Adipocyte (in vitro differentiated cells): Measurements from ENCODE around the gene TXN2.
A peak's percentile ranks its signal among the peaks of the same experiment; 100 is the strongest.

Experiments
- DNase-seq: peaks from one replicate; pipeline ENCODE4 v3.0.0-alpha.2; 2015; ENCODE audit warnings: low read depth
- H3K27me3 ChIP-seq: replicated peaks from 2 replicates; pipeline ENCODE4 v1.7.0; 2013; ENCODE audit warnings: mild to moderate bottlenecking, low read length, moderate library complexity; ENCODE audit not compliant: control insufficient read depth, insufficient read depth
- H3K36me3 ChIP-seq: 2 replicates; pipeline ENCODE4 v1.7.0; 2013; ENCODE audit warnings: low read length, mild to moderate bottlenecking, moderate library complexity; ENCODE audit not compliant: control insufficient read depth, insufficient read depth, severe bottlenecking
- H3K4me1 ChIP-seq: 2 replicates; pipeline ENCODE4 v1.7.0; 2013; ENCODE audit warnings: mild to moderate bottlenecking, low read length, moderate library complexity; ENCODE audit not compliant: control insufficient read depth, insufficient read depth
- H3K4me3 ChIP-seq: 2 replicates; pipeline ENCODE4 v1.7.0; 2013; ENCODE audit warnings: mild to moderate bottlenecking, low read length, moderate library complexity
- H3K9ac ChIP-seq: 2 replicates; pipeline ENCODE4 v1.7.0; 2013; ENCODE audit warnings: mild to moderate bottlenecking, low read length, moderate library complexity
- H3K9me3 ChIP-seq: 2 replicates; pipeline ENCODE4 v1.7.0; 2013; ENCODE audit warnings: mild to moderate bottlenecking, low read length, moderate library complexity; ENCODE audit not compliant: control insufficient read depth

The TXN2 gene

GRCh38 chr22:36510384-36510783 lies 28.9 kb upstream of the TXN2 start:
- no peaks in the 10 kb centered on the region for H3K27me3 ChIP-seq
- H3K36me3 ChIP-seq, result peaks cover 49% of the 10 kb centered on the region
- no peaks in the 10 kb centered on the region for H3K9me3 ChIP-seq
- no peak overlapping the region for H3K4me3 ChIP-seq
- no peak for DNase-seq
- peaks cover 23% of the 10 kb centered on the region for H3K4me1 ChIP-seq
- H3K9ac ChIP-seq, result no peak overlapping the region

GRCh38 chr22:36507518-36508010 lies 26.1 kb upstream of the TXN2 start:
- Histone ChIP-seq H3K4me3 (peak overlapping the region; percentile 79), H3K9me3 (no peaks in the 10 kb centered on the region), H3K27me3 (no peaks in the 10 kb centered on the region), H3K36me3 (peaks cover 21% of the 10 kb centered on the region), H3K9ac (peak overlapping the region; percentile 84), H3K4me1 (peaks cover 23% of the 10 kb centered on the region)
- DNase-seq, result no peak

GRCh38 chr22:36506637-36507517 lies 25.4 kb upstream of the TXN2 start, which contains the start of gene FOXRED2:
Gene FOXRED2 (minus strand): TSS chr22:36507040. CDS start chr22:36506422, 618 bp downstream.
- peak within 1 kb of the TSS; percentile 79 for H3K4me3 ChIP-seq

GRCh38 chr22:36505998-36506635 lies 24.7 kb upstream of the TXN2 start:
- H3K36me3 ChIP-seq, result peaks cover 9% of the 10 kb centered on the region
- H3K27me3 ChIP-seq, result no peaks in the 10 kb centered on the region
- DNase-seq, result no peak
- no peaks in the 10 kb centered on the region for H3K9me3 ChIP-seq
- H3K9ac ChIP-seq, result peak overlapping the region; percentile 84
- H3K4me3 ChIP-seq, result peak overlapping the region; percentile 79
- H3K4me1 ChIP-seq, result peaks cover 23% of the 10 kb centered on the region

More at GRCh38 chr22:36506637-36507517, 25.4 kb upstream of the TXN2 start, which contains the start of gene FOXRED2:
- DNase-seq, result peak; percentile 93
- Histone ChIP-seq H3K27me3 (no peaks in the 10 kb centered on the region), H3K4me1 (peaks cover 23% of the 10 kb centered on the region), H3K9me3 (no peaks in the 10 kb centered on the region), H3K9ac (peak within 1 kb of the TSS; percentile 84), H3K36me3 (peaks cover 15% of the 10 kb centered on the region)

- no peak for DNase-seq
- Histone ChIP-seq H3K4me3 (no peak overlapping the region), H3K9me3 (no peaks in the 10 kb centered on the region), H3K4me1 (no peaks in the 10 kb centered on the region), H3K36me3 (peaks cover 9% of the 10 kb centered on the region), H3K9ac (no peak overlapping the region), H3K27me3 (no peaks in the 10 kb centered on the region)
These were observed 16.6 kb upstream of the TXN2 start for GRCh38 chr22:36497910-36498665.

GRCh38 chr22:36493690-36494110 lies 12.3 kb upstream of the TXN2 start:
- Histone ChIP-seq H3K27me3 (no peaks in the 10 kb centered on the region), H3K9me3 (no peaks in the 10 kb centered on the region), H3K9ac (no peak overlapping the region), H3K4me3 (no peak overlapping the region), H3K36me3 (peaks cover 9% of the 10 kb centered on the region), H3K4me1 (no peaks in the 10 kb centered on the region)
- DNase-seq, result no peak

GRCh38 chr22:36492109-36492508 lies 10.7 kb upstream of the TXN2 start:
- H3K9ac ChIP-seq, result no peak overlapping the region
- no peak overlapping the region for H3K4me3 ChIP-seq
- no peaks in the 10 kb centered on the region for H3K4me1 ChIP-seq
- peaks cover 3% of the 10 kb centered on the region for H3K36me3 ChIP-seq
- H3K27me3 ChIP-seq, result no peaks in the 10 kb centered on the region
- no peaks in the 10 kb centered on the region for H3K9me3 ChIP-seq
- no peak for DNase-seq

GRCh38 chr22:36491155-36491554 lies 9.7 kb upstream of the TXN2 start:
- Histone ChIP-seq H3K9me3 (no peaks in the 10 kb centered on the region), H3K4me3 (no peak overlapping the region), H3K4me1 (no peaks in the 10 kb centered on the region), H3K27me3 (no peaks in the 10 kb centered on the region), H3K9ac (no peak overlapping the region), H3K36me3 (peaks cover 7% of the 10 kb centered on the region)
- no peak for DNase-seq

- Histone ChIP-seq H3K9me3 (no peaks in the 10 kb centered on the region), H3K27me3 (no peaks in the 10 kb centered on the region), H3K4me1 (peaks cover 5% of the 10 kb centered on the region), H3K9ac (no peak overlapping the region), H3K4me3 (no peak overlapping the region), H3K36me3 (peaks cover 4% of the 10 kb centered on the region)
- DNase-seq, result peak; percentile 76
These were observed 5.4 kb upstream of the TXN2 start for GRCh38 chr22:36486619-36487384.

- Histone ChIP-seq H3K36me3 (peaks cover 29% of the 10 kb centered on the region), H3K9me3 (no peaks in the 10 kb centered on the region), H3K4me1 (peaks cover 14% of the 10 kb centered on the region)
These were observed 473 bp downstream of the TXN2 start for GRCh38 chr22:36480941-36481392.

More at GRCh38 chr22:36480941-36481392, 473 bp downstream of the TXN2 start:
- no peak for DNase-seq
- peak overlapping the region; percentile 95 for H3K4me3 ChIP-seq
- peak overlapping the region; percentile 95 for H3K9ac ChIP-seq
- no peaks in the 10 kb centered on the region for H3K27me3 ChIP-seq
